Thyroid gland (tissue), 4 donors: ENCODE measurements around the gene ASCL1. TPM values are rescaled to one million over a fixed set of nuclear protein-coding genes. Genes with fewer than 3 reads are reported as not detected.

Source experiments
- DNase-seq, 2 donors: peaks; one replicate each; pipeline ENCODE4 v3.0.0-alpha.2; 2019
- H3K27ac ChIP-seq, 3 donors: fragments of 200-600 bp; sonication (generic); 1 replicate in 2 of 3; 2 replicates in 1 of 3; pipeline ENCODE4 v1.5.1; 2016 to 2019; ENCODE audit warnings: mild to moderate bottlenecking in 1 of 3, moderate library complexity in 1 of 3
- H3K27me3 ChIP-seq: fragments of 200-600 bp; sonication (generic); one replicate; pipeline ENCODE4 v1.5.1; 2019
- H3K36me3 ChIP-seq, 2 donors: fragments of 200-600 bp; sonication (generic); one replicate each; pipeline ENCODE4 v1.5.1; 2016 to 2019
- H3K4me1 ChIP-seq, 2 donors: fragments of 200-600 bp; sonication (generic); one replicate each; pipeline ENCODE4 v1.5.1; 2017 to 2019
- H3K4me3 ChIP-seq, 3 donors: fragments of 200-600 bp; sonication (generic); replicated peaks in 1 of 3; 1 replicate in 2 of 3; 2 replicates in 1 of 3; pipeline ENCODE4 v1.5.1; 2016; ENCODE audit warnings: mild to moderate bottlenecking in 1 of 3
- H3K9me3 ChIP-seq: fragments of 200-600 bp; sonication (generic); one replicate; pipeline ENCODE4 v1.5.1; 2017
- CTCF ChIP-seq, 6 experiments: fragments of 200-600 bp in 3 of 6; fragments of 450-650 bp in 3 of 6; sonication (generic) in 3 of 6; IDR thresholded peaks; one replicate each; pipeline ENCODE4 v1.5.1; 2016 to 2019; ENCODE audit warnings: antibody characterized with exemption in 6 of 6, mild to moderate bottlenecking in 2 of 6, inconsistent platforms in 1 of 6, moderate library complexity in 1 of 6
- WGBS, 2 donors: methylation state at CpG; one replicate each; pipeline ENCODE4 v1.1.5; 2017; 5-methylcytosine and 5-hydroxymethylcytosine counted together
- intact Hi-C: fragments of 100-400 bp; cut with DNase I; formaldehyde crosslinking; loops from one replicate; pipeline ENCODE4 v1.15.1; 2023
- total RNA-seq, 4 donors: library from RNA; depleted of rRNA; stranded (reverse); fragments of >200 nt; gene quantifications; one replicate each; pipeline ENCODE4 v1.2.3, GENCODE V29; 2016

The ASCL1 gene
- total RNA-seq, 4 donors from 2014 or later, result 0.13 to 1.7 (median 0.49) TPM; not detected in 1

GRCh38 chr12:102995372-102995771 is 37.9 kb downstream of the ASCL1 start:
- no peak for DNase-seq
- intact Hi-C loops, result no loop called here
- TF ChIP-seq CTCF (IDR thresholded peaks at IDR 0.05), result no peak
- H3K36me3 ChIP-seq, result no peaks in the 10 kb centered on the region
- no peaks in the 10 kb centered on the region for H3K9me3 ChIP-seq
- H3K4me1 ChIP-seq, result no peaks in the 10 kb centered on the region
- H3K4me3 ChIP-seq, result no peak overlapping the region
- no peak overlapping the region for H3K27ac ChIP-seq
- WGBS, 2 donors, result 83 to 86% methylated on average over 1 of the region's 1 CpG
- H3K27me3 ChIP-seq, result no peaks in the 10 kb centered on the region

Other genes starting within 250 kb of the ASCL1 start
- 1 to 10 TPM in 1 of 4 donors, under 1 TPM in 2, not detected in 1; 0.58 to 1.2 (median 0.63) TPM for gene PAH, start 40.4 kb upstream of the ASCL1 start, total RNA-seq